ENCODE measurements around the gene SFN.

DNA sequence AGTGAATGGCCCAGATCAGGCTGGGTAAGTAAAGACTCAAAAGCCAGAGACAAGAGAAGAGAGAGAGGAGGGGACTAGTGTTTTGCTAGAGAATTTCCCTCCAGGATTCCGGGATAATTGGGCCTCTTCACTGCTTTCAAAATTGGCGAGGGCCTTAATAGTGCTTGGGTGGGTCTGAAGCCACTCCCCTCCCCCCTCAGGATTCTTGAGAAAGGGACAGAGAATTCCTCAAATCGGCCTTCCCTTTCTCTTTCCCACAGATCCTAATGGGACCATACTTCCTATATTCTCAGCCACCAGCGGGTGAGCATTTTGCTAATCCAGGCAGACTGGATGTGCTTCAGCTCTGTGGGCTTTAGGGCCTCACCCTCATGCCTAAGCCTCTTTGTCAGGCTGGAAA lies 11.9 kb downstream of the SFN start:
- TF ChIP-seq FOSL2 (IDR thresholded peaks at IDR 0.05): no peak
- no peak for TF ChIP-seq FOSL2 (CRISPR knock-in tag; IDR thresholded peaks at IDR 0.05)
- no peak for TF ChIP-seq ZC3H11A (IDR thresholded peaks at IDR 0.05)
- no peak for TF ChIP-seq ATOH8 (CRISPR knock-in tag; IDR thresholded peaks at IDR 0.05; ENCODE audit: low read depth)
- no peak for TF ChIP-seq ZFP36 (IDR thresholded peaks at IDR 0.05; ENCODE audit: borderline replicate concordance, partially characterized antibody)
- TF ChIP-seq GATA3 (IDR thresholded peaks at IDR 0.05; ENCODE audit: borderline replicate concordance): no peak
- TF ChIP-seq, protein P1, sequence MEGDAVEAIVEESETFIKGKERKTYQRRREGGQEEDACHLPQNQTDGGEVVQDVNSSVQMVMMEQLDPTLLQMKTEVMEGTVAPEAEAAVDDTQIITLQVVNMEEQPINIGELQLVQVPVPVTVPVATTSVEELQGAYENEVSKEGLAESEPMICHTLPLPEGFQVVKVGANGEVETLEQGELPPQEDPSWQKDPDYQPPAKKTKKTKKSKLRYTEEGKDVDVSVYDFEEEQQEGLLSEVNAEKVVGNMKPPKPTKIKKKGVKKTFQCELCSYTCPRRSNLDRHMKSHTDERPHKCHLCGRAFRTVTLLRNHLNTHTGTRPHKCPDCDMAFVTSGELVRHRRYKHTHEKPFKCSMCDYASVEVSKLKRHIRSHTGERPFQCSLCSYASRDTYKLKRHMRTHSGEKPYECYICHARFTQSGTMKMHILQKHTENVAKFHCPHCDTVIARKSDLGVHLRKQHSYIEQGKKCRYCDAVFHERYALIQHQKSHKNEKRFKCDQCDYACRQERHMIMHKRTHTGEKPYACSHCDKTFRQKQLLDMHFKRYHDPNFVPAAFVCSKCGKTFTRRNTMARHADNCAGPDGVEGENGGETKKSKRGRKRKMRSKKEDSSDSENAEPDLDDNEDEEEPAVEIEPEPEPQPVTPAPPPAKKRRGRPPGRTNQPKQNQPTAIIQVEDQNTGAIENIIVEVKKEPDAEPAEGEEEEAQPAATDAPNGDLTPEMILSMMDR (IDR thresholded peaks at IDR 0.05): no peak
- TF ChIP-seq POLR2A (IDR thresholded peaks at IDR 0.05; ENCODE audit: low read length): no peak
